Measurements from ENCODE around the gene BCAS3.

GRCh38 chr17:61233991-61234750, 556.5 kb downstream of the BCAS3 start:
- no peak for TF ChIP-seq CTCF (IDR thresholded peaks at IDR 0.05; ENCODE audit: low read depth, low read length)
- TF ChIP-seq EZH2phosphoT487 (IDR thresholded peaks at IDR 0.05; ENCODE audit: low read depth): no peak

Measured in OCI-LY3 (cell line).